Islet of Langerhans (tissue), 1 donor: ENCODE results near the gene NOP14.
"Not testable (repeated sequence)": the region's sequence is repeated elsewhere in the genome, so short reads cannot be mapped to it uniquely, and the experiment has no call there.

Experiments
- FAIRE-seq: peaks from one replicate; lab custom pipeline; 2011; peaks lifted over from hg19 to GRCh38; lab: Jason Lieb, UNC

NOP14 gene

GRCh38 chr4:2961811-2962441, 1.3 kb downstream of the NOP14 start:
- FAIRE-seq, result no peak

DNA sequence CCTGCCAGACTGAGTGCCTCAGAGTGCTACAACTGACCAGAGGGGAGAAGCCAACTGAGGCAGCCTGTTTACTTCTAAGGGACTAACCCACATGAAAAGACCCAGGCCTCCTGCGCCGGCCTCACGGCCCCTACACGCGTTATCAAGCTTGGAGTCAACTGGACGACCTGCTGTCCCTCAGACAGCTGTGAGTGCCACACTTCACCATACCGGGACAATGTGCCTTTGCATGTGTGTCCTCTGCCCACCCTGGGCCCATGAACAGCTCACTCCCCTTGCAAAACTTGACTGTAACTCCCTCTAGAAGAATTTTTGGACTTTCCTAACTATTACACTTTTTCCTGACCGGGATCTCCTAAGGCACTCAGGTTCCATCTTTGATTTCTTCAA, 1.8 kb downstream of the NOP14 start:
- no peak for FAIRE-seq

GRCh38 chr4:2960450-2960849, 2.8 kb downstream of the NOP14 start:
- FAIRE-seq, result not testable (repeated sequence)

DNA sequence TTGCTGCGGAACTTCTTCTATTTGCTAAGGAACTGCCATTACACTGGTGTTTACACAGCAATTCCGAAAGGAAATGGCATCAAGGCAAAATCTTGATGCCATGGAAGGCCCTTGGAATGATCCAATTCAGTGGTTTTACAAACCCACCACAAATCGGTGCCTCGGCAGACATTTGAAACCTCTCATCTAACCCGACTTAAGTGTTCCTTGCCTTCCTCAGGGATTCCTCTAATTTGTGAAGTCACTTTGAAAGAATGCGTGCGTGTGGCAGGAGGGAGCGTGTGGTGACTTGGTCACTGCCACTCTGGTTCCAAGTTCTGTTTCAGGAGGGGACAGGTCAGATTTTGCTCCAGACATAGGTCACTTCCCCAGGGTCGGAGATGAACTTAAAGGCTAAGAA, 4.8 kb downstream of the NOP14 start:
- no peak for FAIRE-seq

DNA sequence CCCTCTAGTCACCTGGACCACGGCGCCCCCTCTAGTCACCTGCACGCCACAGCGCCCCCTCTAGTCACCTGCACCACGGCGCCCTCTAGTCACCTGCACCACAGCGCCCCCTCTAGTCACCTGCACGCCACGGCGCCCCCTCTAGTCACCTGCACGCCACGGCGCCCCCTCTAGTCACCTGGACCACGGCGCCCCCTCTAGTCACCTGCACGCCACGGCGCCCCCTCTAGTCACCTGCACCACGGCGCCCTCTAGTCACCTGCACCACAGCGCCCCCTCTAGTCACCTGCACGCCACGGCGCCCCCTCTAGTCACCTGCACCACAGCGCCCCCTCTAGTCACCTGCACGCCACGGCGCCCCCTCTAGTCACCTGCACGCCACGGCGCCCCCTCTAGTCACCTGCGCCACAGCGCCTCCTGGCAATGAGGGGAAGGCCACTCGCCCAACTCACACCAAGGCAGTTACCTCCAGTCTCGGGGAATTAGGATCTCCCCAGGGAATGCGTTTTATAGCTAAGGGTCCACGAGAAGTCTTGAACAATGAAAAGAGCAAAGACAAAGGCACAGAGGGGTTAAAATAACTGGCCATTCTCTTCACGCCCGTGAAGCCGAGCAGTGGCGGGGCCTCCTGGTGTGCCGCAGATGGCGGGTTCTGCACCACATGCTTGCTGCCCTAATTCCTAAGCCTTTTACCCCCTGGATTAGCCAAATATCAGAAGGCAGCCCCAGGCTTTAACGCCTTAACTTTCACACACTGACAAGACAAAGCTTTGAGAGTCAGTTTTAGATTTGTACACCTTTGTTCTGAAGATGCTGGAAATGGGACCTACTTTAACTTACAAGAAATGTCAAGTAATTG, 7.8 kb downstream of the NOP14 start:
- FAIRE-seq, result not testable (repeated sequence)

- FAIRE-seq, result no peak
Observed at GRCh38 chr4:2954358-2955185, 8.6 kb downstream of the NOP14 start.

- FAIRE-seq, result no peak
Observed at GRCh38 chr4:2953496-2953895, 9.7 kb downstream of the NOP14 start.

DNA sequence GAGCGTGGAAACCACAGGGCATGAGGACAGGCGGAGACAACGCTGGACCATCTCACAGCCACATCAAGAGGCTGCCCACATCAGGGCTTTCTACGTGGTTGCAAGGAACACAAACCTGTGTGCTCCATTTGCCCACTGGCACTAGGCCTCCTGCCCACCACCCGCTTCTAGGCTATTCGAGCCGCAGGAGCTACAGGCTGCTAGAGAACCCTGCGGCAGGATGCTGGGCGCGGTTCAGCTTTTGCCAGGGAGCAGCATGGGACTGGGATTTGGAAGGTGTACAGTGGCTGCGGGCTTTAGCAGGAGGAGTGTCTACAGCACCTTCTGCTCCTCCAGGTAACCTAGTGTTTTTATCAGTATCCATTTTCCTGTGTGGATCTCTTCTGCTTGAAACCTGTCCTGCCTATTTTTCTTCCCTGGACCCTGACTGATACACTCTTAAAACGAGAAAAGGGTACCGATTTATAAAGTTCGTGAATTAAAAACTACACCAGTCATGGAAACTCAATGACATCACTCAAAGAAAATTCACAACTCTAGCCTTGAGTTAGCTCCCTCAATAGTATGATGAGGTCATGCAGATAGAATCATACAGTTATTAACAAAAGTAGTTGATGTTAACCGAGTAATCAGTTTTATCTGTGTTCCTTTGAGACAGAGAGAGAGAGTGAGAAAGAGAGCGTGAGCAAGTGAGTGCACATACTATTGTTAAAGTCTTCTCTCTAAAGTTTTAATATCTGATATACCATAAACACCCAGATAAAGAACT, 12.8 kb downstream of the NOP14 start:
- FAIRE-seq, result no peak

DNA sequence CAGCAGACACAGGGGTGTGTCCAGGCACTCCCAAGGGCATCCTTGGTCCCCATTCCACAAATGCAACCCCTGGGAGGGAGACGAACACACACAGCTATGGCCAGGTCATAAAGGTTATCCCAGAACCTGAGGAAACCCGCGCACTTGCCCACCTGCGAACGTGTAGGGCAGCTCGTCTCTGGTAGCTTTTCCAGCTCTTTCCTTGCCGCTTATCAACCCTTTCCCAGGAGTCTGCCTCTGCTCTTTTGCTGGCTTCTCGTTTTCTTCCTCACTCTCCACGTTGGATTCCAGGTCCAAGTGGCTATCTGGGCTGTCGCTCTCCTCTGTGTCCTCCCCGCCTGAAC, 13.5 kb downstream of the NOP14 start:
- no peak for FAIRE-seq

- no peak for FAIRE-seq
Observed at GRCh38 chr4:2948895-2949781, 14.1 kb downstream of the NOP14 start.

GRCh38 chr4:2947926-2948325, 15.3 kb downstream of the NOP14 start:
- FAIRE-seq, result no peak

DNA sequence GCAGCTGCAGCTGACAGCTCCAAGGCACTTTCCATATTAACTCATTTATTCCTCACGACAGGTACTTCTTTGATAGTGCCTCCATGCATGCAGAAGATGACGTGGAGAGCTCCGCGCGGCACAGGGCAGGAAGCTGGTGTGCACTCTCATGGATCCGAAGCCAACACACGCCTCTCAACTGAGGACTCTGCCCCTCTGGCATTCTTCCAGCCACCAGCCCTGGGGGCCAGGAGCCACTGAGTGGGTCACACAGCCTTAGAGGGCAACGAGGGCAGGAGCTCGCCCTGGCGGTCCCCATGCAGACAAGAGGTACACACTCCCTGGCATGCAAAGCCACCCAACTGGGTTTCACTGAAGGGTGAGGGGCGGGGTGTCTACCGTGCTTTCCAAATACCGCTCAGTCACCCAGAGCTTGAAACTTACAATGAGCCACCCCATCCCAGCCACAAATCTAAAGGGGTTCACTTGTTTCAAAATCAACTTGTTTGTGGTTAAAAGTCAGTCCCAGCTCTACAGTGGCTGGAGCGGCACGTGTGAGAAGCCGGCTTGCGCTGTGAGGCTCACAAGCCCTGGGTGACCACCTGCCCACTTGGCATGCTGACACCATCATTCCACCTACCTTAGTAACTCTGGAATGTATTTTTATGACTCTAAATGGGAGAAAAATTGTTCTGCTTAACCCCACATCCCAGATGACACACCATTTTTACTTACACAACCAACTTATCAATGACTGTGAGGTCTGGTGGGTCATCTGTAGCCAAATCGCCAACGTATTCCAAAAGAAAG, 16.2 kb downstream of the NOP14 start:
- no peak for FAIRE-seq

DNA sequence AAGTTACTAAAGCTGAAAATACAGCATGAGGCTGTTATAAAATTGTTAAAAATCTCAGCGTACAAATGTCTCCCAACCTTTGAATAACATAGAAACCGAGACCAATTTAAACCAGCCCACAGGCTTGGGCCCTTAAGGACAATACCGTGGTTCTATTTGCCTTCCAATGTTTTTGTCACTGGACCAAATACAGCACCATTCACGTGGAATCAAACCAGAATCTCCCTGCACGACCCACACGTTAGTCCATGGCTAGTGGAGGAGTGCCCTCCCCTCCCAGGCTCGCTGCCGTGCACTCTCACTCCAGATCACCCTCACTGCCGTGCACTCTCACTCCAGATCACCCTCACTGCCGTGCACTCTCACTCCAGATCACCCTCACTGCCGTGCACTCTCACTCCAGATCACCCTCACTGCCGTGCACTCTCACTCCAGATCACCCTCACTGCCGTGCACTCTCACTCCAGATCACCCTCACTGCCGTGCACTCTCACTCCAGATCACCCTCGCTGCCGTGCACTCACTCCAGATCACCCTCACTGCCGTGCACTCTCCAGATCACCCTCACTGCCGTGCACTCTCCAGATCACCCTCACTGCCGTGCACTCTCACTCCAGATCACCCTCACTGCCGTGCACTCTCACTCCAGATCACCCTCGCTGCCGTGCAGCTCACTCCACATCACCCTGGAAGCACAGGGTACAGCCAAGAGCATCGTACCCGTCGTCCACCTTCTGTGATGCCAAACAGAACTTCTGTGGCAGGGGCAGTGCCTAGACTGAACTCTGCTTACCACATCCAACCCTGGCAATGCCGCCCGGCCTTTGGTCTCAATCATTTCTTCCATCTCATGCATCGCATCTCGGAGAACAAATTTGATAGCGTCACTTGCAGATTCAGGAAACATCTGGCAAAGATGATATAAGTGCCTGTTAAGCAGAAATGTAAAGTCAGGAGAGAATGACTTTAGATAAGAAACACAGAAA, 17.3 kb downstream of the NOP14 start:
- not testable (repeated sequence) for FAIRE-seq

DNA sequence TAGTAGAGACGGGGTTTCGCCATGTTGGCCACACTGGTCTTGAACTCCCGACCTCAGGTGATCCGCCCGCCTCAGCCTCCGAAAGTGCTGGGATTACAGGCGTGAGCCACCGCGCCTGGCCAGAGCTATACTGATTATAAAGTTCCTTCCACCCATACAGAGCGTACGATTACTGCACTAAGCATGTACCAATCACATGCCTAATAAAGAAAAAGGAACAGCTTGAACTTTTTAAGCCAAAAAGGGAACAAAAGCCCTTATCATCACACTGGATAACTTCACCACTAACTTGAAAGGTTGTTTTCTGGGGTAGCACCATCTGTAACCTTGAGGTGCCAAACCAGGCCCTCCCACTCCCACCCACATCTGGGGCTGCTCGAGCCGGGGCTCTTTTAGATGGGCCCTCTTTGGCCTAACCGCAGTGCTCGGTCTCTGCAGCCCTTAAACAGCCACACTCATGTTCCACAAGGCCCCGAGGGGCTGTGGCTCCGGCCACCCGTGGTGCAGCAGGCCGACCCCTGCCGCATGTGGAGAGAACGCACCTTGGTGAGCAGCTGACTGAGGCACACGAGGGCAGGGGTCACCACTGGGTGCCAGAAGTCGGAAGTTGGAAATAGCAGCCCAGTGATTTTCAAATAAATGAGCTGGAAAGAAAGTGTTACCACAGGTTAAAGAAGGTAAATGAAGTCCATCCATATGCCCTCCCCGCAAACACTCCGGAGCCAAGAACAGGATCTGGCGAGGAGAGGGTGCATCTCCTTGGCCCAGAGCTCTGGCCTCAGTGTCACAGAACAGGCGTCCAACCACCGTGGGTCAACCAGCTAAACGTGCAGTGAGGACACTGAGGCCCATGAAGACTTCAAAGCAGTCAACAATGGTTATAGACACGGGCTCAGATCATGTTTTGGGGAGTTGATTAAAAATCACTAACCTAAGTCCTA, 18.4 kb downstream of the NOP14 start:
- no peak for FAIRE-seq

GRCh38 chr4:2944091-2944482, 19.1 kb downstream of the NOP14 start:
- no peak for FAIRE-seq

DNA sequence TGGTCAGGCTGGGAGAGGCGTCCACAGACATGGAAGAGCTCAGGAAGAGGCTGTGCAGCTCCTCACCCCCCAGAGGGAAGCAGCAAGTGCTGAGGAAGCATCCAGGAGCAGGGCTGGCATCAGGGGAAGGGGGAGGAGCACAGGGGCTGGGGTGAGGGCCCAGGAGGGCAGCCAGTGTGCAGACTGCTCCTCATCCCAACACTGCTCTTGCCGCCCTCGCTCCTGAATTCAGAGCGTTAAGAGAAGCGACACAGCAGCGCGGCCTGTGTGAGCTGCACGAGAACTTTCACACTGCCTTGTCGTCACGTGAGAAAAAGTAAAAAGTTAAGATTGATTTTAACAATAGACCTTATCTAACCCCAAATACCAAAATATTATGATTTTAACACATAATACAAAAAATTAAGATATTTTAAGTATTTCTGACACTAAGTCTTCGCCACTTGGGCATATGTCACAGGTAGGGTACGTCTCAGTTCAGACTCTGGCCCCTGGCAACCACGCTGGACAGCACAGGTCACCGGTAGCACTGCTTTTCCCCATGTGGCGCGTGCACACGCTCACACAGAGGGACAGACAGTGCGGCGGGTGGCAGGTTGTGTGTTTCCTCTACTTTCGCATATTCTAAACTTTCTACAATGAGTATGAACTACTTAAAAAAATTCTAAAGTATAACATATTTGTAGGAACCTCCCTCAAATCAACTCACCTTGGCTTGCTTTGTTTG, 19.7 kb downstream of the NOP14 start:
- no peak for FAIRE-seq
